NCI-H226 (cell line): Measurements from ENCODE around the gene THAP8.
"Not testable (repeated sequence)": the region's sequence is repeated elsewhere in the genome, so short reads cannot be mapped to it uniquely, and the experiment has no call there.

Source experiments
- DNase-seq: peaks from one replicate; pipeline ENCODE4 v3.0.0-alpha.2; 2015

Gene THAP8

GRCh38 chr19:36054119-36054732 is at the start of gene THAP8:
Gene THAP8 (minus strand): TSS chr19:36054285. CDS start chr19:36054217, 68 bp downstream.
- peak; percentile 98 for DNase-seq

- no peak for DNase-seq
Observed at GRCh38 chr19:36103040-36103626, 49.0 kb upstream of the THAP8 start.

- DNase-seq = no peak
Observed at GRCh38 chr19:36101550-36102327, 47.7 kb upstream of the THAP8 start.

- no peak for DNase-seq
Observed at GRCh38 chr19:36100476-36100875, 46.4 kb upstream of the THAP8 start.

GRCh38 chr19:36099166-36099785 is 45.2 kb upstream of the THAP8 start:
- no peak for DNase-seq

- DNase-seq = no peak
Observed at GRCh38 chr19:36097036-36097435, 43.0 kb upstream of the THAP8 start.

- no peak for DNase-seq
Observed at GRCh38 chr19:36093687-36094086, 39.6 kb upstream of the THAP8 start.

- DNase-seq = no peak
Observed at GRCh38 chr19:36093146-36093662, 39.1 kb upstream of the THAP8 start.

- no peak for DNase-seq
Observed at GRCh38 chr19:36092566-36092965, 38.5 kb upstream of the THAP8 start.

GRCh38 chr19:36090910-36091695 is 37.0 kb upstream of the THAP8 start:
- no peak for DNase-seq

GRCh38 chr19:36089847-36090246 is 35.8 kb upstream of the THAP8 start:
- DNase-seq = no peak

- no peak for DNase-seq
Observed at GRCh38 chr19:36086326-36086725, 32.2 kb upstream of the THAP8 start.

- no peak for DNase-seq
Observed at GRCh38 chr19:36084231-36085009, 30.3 kb upstream of the THAP8 start.

GRCh38 chr19:36082916-36083315 is 28.8 kb upstream of the THAP8 start:
- no peak for DNase-seq

- no peak for DNase-seq
Observed at GRCh38 chr19:36081894-36082293, 27.8 kb upstream of the THAP8 start.

- DNase-seq = no peak
Observed at GRCh38 chr19:36081385-36081784, 27.3 kb upstream of the THAP8 start.

GRCh38 chr19:36079389-36079945 is 25.4 kb upstream of the THAP8 start:
- no peak for DNase-seq

- DNase-seq = no peak
Observed at GRCh38 chr19:36073121-36073876, 19.2 kb upstream of the THAP8 start.

GRCh38 chr19:36072081-36072480 is 18.0 kb upstream of the THAP8 start:
- DNase-seq = no peak

GRCh38 chr19:36068810-36069499 is 14.9 kb upstream of the THAP8 start:
- not testable (repeated sequence) for DNase-seq
